Stimulated activated CD8-positive, alpha-beta memory T cell treated with anti-CD3 and anti-CD28 coated beads, Interleukin-12 subunit alpha, Interleukin-12 subunit beta, amount 100 ng/mL, for 1 hour (primary cell): ENCODE measurements around the gene GABRA5.
"Not testable (repeated sequence)": the region's sequence is repeated elsewhere in the genome, so short reads cannot be mapped to it uniquely, and the experiment has no call there.

ENCODE experiments used
- DNase-seq: peaks from one replicate; pipeline ENCODE4 v3.0.0-alpha.2; 2020; ENCODE audit warnings: low read depth

Gene GABRA5

DNA sequence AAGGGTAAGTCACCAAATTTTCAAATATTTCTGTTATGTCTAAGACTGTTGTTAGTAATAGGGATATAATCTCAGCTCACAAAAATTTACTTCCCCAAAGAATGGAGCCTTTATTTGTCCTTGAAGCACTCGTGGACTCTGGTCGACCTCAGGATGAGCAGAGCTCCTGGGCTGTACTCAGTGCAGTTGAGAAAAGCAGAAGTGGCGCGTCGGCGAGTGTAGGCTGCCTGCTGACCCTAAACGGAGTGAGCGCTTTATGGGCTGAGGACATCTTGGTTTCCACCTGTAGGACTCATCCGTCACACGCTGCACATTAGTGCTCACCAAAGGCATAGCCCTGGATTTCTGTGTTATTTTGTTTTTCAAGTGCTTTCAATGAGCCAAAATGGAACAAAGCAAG is 11.0 kb downstream of the GABRA5 start:
- no peak for DNase-seq

DNA sequence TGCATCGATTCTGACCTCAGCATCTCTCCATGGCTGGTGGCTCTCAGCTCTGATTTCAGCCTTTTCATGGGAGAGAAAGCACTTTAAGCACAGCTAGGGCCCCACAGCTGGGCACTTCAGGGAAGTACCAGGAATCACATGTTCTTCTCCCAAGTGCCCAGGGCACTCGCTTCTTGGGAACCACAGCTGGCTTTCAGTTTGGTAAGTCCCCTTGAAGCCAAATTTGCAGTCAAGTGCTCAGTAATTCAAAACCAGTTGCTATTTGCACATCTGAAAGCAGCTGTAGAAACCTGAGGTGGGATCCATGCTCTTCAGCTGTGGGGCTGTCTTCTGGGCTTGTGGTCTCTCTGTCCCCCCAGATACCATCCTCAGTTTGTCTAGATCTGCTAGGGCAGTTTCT is 12.8 kb downstream of the GABRA5 start:
- DNase-seq: no peak

DNA sequence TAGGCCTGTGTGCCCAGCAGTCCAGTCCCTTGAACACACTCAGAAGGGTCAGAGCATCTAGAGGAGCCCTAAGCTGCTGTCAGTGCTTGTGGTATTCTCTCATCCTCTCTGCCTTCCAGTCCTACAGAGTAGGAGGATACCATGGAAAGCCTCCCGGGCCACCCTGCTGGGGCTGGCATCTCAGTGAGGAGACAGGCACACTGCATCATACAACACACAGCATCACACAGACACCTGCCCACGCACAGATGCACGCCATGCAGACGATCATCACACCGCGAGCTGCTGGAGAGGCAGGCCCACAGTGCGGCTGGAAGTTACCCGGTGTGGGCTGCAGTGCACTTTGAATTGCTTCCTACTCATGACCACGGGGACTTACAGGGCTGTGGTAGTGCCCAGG is 15.2 kb downstream of the GABRA5 start:
- DNase-seq: no peak

DNA sequence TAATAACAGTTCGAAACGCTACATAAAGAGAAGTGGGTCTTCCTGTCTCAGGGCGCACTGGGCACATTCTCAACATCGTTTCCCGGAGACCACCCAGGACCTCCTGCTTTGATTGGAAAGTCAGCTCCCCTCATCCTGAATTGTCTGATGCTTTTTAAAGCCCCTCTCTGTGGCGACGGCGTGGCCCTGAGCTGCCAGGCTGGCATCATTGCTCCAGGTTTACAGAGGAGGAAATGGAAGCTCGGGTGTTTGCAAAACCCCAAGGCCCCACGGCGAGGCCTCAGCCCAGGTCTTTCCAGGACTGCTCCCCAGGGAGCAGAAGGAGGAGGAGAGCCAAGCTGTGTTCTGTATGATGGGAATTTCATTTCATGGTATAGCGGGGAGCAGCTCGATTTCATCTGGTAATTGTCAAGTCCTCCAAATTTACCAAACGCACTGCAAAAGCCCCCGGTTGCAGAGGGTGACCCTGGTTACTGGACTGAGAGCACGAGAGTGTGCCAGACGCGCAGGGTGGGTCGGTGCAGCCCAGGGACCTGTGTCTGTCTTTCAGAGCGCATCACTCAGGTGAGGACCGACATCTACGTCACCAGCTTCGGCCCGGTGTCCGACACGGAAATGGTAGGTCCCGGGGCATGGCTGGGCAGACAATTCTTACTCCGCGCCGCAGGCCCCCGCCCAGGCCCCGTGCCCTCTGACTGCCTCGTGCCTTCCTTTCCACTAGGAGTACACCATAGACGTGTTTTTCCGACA is 15.9 kb downstream of the GABRA5 start:
- no peak for DNase-seq

DNA sequence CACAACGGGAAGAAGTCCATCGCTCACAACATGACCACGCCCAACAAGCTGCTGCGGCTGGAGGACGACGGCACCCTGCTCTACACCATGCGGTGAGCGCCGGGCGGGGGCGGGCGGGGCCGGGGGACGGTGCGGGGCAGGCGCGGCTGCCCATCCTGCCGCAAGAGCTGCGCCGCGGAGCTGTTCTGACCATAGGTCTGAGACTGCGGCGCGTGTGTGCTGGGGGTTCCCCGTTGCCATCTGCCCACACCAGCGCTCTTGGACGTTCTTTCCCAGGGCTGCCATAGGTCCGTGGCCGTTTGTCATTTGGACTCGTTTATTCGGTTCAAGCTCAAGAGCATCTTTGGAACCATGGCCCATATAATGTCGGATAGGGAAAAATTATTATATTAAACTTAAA is 16.6 kb downstream of the GABRA5 start:
- DNase-seq: no peak

DNA sequence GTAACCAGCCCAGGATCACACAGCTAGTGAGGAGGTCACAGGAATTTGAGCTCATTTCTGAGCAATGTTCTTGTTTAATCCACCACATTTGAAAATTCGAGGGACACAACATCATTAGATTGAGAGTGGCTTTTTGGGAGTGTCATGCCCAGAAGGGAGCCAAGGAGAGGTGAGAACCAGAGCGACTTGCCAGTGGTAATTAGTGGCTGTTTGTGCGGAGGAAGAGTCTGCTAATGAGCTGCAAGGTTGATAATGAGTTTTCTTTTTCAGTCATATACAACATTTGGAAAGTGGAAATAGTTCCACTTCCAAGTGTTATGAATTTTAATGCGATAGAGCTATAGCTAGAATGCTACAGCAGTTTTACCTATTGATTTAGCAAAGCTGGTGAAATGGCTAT is 19.7 kb downstream of the GABRA5 start:
- DNase-seq: no peak

DNA sequence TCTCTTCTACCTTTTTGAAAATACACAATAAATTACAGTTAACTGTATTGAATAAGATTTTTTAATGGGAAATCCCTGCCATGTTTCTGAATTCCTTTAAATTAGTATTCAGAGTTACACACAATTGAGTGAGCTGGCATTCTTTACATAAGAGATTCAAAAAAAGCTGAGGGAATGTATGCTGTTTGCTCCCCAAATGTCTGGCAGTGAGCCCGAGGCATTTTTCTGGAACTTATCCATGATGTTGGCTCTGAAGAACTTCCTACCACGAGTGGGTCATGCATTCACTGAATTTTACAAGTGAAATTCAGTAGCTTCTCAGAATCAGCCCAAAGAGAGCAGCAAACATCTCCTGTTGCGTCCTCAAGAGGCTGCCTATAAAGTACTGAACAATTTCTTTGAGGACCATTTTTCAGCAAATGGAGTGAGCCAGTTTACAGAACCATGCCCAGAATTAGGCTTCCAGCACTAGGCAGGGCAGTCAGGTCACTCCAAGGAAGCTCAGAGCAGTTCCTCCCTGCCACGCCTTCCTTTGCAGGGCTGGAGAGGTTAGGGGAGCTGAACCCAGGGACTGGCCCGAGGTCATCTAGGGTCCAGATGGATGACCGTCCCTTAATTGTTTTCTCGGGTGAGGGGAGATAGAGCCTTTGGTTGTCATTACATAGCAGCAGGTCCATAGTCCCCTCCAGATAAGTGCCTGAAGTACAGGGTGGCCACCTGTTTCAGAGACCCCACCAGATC is 21.2 kb downstream of the GABRA5 start:
- no peak for DNase-seq

DNA sequence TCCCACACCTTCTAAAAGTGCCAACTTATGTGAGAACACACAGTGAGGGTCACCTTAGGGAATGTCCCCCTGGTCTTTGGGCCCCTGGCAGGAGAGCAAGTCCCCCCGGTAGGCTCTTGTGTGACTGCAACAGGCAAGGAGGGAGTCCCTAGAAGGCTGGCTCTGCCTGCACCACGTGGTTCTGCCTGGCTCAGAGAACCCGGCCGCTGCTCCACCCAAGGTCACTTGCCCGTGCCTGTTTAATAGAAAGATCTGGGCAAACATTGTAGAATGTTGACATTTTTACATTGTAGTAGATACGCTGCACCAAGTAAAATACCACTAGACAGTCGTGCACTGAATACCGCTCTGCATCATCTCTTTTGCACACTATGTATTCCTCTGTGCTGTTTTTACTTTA is 21.9 kb downstream of the GABRA5 start:
- no peak for DNase-seq

DNA sequence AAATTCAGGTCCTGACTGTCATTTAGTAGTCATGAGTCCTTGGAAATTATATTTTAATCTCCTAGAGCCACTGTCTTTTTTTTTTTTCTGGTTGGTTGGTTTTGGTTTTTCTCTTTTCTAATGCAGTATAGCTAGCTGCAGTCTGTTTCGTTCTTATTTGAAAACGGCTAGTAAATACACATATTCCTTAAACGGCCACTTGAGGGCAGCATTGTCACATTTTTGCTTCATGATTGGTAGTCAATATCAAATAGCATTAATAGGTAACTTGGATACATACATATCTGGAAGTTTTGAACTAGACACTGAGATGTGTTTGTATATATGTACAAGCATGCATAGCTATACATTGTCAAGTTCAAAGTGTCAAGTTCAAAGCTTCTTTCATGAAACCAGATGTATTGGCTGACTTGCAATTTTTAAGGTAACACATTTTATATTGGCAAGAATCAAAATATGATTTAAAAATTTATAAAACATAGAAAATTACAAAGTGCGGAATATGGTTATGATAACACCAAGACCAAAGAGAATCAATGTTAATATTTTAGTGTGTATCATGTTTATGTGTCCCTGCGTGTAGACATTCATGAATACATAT is 22.5 kb downstream of the GABRA5 start:
- DNase-seq: peak; percentile 23

DNA sequence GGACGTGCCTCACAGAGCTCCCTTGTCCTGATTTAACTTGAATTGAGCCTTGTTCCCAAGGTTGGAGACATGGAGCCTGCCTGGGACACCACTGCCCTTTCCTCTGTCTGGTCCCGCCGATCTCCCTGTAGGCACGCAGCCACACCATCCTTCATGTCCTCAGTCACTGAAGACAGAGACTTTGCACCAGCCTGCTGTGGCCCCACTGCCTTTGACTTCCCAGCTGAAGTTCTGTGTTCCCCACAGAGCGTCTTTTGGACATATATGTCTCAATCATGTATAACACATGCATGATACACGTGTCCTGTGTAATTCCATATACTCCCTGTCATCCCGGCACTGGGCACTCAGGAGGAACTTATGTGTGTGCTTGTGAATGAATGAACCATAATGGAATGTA is 23.6 kb downstream of the GABRA5 start:
- no peak for DNase-seq

DNA sequence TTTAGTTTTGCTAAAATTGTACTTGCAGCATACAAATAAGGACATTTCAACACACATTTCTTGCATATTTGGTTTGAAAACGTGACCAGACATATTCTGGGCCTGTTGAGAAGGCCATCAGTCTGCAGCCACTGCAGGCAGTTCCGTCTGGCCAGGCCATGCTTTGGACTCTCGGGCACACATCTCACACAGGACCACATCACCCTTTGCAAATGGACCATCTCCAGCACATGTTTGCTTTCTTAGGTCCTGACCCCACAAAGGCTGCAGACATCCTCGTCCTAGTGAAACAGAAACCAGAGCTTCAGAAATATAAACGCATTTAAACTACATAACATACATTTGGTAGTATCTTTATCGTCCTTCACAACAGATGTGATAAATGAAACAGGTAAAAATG is 24.1 kb downstream of the GABRA5 start:
- no peak for DNase-seq

DNA sequence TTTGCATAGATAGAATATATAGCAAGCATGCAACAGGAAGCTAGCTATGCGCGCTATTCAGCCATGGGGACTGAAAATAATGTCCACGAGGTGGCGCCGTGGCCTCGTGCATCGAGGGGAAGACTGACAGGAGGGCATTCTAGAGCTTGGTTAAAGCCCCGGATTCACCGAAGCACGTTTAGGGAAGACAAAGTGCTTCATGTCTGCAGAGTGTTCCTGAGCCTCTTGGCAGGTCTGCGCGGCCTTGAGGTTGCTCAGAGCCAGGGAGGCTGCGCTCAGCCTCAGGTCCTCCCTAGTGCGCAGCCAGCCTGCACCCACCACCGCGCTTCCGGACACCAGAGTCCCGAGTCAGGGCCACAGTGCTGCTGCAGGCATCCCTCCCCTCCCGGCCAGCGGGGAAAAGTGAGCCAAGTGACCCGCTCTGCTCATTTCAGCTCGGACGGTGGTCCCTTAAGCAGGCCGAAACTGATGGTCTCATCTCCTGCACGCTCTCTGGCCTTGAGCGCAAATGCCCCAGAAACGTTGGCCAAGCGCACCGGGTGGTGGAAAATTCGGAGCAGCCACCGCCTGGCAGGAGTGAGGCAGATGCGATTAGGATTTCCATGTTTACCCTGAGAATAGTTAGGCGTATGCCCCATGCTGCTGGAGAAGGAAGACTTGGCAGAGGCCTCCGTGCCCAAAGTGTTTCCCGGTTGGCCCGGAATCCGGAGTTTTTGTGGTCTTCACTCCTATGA is 24.8 kb downstream of the GABRA5 start:
- no peak for DNase-seq

DNA sequence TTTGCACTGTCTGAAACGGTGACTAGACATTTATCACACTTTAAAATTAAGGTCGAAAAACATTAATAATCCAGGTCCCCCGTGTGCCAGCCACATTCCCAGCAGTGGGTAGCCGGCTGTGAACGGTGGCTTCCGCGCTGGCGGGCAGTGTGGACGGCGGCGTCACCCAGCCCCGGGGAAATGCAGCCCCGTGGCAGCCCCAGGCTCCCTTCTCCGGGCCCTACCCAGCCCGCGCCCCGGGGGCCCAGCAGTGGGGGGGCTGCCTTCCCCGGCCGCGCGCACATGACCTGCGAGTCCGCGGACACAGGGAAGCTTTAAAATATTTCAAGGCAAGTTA is 25.3 kb downstream of the GABRA5 start:
- no peak for DNase-seq

DNA sequence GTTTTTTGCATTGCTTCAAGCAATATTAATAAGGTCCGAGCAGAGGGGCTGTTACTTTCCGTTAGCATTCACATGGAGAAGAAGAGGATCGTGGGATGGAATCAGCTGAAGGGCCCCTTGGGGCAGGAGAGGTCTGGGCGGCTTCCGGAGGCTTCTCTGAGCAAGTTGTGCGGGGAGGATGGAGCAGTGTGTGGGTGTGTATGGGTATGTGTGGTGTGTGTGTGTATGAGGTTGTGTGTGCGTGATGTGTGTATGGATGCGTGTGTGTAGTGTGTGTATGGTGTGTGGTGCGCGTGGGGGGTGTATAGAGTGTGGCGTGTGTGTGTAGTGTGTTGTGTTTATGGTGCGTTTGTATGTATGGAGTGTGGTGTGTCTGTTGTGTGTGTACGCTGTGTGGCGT is 25.8 kb downstream of the GABRA5 start:
- DNase-seq: no peak

DNA sequence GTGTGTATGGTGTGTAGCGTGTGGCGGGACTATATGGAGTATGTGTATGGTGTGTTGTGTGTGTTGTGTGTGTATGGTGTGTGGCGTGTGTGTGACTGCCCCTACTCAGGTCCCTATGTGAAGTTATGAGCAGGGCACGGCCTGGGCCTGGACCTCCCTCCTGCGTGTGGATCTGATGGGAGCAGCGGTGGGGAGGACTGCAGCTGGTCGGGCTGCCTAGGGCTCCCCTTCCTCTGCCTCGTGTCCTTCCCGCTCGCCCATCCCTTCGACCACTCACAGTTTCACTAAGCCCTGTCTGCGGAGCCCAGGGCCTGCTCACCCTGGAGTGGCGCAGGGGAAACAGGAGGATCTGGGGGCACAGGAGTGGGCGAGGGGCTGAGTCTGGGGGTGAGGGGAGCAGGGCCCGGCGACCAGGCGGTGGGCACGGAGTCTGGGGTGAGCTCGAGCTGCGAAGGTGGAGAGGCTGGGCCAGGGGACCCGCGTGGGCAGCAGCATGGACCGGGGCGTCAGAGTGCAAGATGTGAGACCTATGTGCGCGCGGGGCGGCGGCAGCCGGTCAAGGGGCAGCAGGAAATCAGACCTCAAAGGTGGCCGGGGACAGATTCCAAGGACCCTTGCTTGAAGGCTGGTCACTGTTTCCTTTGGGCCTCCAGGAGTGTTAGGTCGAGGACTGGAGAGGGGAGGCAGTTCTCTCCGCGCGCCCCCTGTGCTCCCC is 26.6 kb downstream of the GABRA5 start:
- DNase-seq: no peak

DNA sequence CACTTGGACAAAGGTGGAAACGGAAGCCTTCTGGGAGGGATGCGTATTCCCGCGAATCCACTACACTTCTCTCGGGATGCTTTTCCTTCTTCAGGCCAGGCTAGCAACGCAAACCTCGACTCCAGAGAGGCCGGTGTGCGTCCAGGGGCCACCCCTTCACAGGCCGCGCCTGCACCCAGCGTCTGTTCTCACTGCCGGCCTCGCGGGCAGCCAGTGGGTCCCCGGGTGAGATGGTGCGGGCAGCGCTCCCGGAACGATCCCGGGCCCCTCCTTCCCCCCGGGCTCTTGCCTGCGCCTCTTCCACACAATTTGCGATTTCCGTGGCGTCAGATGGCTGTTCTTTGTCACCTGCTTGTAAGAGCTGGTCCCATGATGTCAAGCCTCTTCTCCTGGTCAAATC is 27.3 kb downstream of the GABRA5 start:
- DNase-seq: no peak

DNA sequence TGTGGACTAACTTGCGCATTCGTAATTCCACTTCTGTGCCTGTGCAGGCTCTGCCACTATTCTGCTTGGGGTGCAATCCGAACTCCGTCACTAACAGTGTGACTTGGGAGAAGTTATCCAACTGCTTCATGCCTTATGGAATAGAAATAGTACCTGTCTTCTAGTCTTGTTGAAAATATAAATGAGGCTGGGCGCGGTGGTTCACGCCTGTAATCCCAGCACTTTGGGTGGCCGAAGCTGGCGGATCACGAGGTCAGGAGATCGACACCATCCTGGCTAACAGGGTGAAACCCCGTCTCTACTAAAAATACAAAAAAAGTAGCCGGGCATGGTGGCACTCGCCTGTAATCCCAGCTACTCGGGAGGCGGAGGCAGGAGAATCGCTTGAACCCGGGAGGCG is 28.5 kb downstream of the GABRA5 start:
- DNase-seq: not testable (repeated sequence)

DNA sequence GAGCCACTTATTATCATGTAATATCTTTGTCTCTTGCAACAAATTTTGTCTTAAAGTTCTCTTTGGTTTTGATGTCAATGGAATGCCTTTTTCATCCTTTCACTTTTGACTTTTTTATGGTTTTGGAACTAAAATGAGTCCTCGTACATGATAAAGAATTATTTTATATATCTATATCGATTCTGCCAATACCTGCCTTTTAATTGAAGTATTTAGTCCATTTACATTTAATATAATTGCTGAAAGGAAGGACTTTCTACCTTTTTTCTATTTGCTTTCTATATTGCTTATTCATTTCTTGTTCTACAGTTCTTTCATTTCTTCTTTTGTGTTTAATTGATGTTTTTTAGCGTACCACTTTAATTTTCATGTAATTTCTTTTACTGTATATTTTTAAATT is 32.8 kb downstream of the GABRA5 start:
- DNase-seq: no peak

DNA sequence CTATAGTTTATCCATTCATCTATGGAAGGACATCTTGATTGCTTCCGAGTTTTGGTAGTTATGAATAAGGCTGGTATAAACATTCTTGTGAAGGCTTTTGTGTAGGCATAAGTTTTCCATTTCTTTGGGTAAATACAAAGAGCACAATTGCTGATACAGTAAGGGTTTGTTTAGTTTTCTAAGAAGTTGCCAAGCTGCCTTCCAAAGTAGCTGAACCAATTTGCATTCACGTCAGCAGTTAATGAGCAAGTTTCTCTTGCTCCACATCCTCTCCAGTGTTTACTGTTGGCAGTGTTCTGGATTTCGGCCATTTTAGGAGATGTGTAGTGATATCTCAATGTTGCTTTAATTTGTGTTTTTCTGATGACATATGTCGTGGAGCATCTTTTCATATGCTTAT is 34.2 kb downstream of the GABRA5 start:
- DNase-seq: no peak

DNA sequence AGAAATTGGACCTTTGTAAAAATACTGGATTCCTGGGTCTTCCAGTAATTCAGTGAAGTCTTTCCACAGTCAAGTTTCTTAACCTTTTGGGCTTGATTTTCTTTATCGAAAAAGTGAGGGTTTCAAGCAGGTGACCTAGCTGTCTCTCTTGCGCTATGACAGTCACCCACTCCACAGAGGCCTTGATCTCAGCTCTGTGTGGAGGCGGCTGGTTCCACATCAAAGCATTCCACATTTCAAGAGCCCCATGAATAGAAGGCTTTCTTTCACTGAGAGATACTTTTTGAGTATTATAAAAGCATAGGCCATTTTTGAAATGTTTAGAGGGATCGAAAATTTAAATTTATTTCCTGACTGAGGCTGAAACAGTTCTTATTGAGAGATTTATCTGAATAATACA is 43.9 kb downstream of the GABRA5 start:
- no peak for DNase-seq

DNA sequence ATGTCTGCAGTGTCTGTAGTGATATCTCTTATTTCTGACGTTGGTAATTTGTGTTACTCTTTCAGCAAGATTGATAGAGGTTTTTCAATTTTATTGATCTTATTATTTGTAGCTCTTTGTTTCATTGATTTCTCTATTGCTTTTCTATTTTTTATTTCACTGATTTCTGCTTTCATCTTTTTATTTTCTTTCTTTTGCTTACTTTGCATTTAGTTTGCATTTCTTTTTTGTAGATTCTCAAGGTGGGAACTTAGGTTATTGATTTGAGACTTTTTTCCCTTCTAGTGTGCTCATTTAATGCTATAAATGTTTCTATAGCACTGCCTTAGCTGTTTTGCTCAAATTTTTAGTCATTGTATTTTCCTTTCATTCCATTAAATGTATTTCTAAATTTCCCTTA is 54.6 kb downstream of the GABRA5 start:
- no peak for DNase-seq

DNA sequence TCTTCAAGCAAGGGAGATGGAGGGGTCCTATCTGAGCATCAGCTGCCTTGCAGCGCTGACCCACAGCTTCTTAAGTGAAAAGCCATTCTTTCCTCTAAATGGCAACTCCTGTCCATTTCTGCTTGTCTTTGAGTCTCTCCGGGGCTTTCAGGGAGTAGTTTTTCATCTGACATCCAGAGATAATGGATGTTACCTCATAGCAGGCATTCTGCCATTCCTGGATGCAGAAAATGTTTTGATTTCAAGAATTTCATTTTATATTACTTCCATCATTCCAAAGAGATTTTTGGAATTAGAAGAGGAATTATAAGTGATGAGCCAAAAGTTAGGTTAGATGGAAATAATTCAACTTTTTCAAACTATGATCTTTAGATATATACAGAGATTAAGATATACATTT is 59.2 kb downstream of the GABRA5 start:
- DNase-seq: no peak
